ENCODE measurements around the gene RAB24.

- TF ChIP-seq CTCF (IDR thresholded peaks at IDR 0.05; ENCODE audit: insufficient read depth, low read length) = no peak
- TF ChIP-seq POLR2AphosphoS5 (IDR thresholded peaks at IDR 0.05; ENCODE audit: low read depth) = no peak
- no peak for TF ChIP-seq REST (IDR thresholded peaks at IDR 0.05; ENCODE audit: insufficient replicate concordance, low read depth)
These were observed 38.1 kb downstream of the RAB24 start for GRCh38 chr5:177265395-177265794.

All from HL-60 (cell line).